GM12872 (cell line): Measurements from ENCODE around the gene COG2.

ENCODE experiments used
- TF ChIP-seq, protein P1 (sequence below): IDR thresholded peaks from 3 replicates; pipeline ENCODE4 v1.5.1; 2011; ENCODE audit warnings: low read depth, mild to moderate bottlenecking, low read length, moderate library complexity; ENCODE audit not compliant: insufficient read depth

Gene COG2

DNA sequence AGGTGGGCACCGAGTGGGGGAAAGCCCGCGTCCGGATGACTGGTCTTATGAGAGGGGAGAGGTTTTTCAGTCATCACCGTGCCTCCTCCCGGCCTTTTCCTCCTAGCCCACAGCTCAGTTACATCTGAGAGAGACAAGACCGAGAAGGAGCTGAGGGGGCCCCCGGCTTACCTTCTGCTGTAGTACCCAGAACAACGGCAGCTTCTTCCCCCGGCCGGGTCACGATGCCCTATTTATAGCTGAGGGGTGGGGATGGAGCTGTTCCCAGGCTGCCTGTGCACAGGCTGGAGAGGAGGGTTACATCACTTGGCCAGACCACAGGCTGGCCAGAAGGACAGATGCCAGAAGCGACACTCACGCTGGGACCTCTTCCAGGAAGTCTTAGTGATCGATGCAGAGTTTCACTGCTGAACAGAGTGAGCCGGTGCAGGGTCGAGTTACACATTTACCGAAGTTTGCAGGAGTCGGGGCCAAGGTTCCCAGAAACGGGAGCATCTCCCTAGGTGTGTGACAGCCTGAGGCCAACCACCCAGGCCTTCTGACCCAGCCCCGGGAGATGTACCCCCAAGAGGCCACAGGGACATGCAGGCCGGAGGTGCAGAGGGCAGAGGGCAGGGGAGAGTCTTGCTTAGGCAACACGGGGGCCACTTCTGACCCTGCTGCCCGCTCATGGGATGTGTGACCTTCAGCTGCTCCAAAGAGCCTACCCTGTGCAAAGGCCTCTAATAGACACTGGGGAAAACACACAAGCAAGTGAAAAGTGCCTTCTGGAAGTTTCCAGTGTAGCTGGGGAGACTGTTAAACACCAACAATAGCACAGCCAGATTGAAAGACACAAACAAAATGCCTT, 71.9 kb downstream of the COG2 start, which contains the start of gene AGT:
TSS of gene AGT (minus strand) at position 208 of the 850 bp plus-strand sequence. CDS start 3,299 bp downstream, outside the sequence.
- TF ChIP-seq, protein P1, sequence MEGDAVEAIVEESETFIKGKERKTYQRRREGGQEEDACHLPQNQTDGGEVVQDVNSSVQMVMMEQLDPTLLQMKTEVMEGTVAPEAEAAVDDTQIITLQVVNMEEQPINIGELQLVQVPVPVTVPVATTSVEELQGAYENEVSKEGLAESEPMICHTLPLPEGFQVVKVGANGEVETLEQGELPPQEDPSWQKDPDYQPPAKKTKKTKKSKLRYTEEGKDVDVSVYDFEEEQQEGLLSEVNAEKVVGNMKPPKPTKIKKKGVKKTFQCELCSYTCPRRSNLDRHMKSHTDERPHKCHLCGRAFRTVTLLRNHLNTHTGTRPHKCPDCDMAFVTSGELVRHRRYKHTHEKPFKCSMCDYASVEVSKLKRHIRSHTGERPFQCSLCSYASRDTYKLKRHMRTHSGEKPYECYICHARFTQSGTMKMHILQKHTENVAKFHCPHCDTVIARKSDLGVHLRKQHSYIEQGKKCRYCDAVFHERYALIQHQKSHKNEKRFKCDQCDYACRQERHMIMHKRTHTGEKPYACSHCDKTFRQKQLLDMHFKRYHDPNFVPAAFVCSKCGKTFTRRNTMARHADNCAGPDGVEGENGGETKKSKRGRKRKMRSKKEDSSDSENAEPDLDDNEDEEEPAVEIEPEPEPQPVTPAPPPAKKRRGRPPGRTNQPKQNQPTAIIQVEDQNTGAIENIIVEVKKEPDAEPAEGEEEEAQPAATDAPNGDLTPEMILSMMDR, result no peak

DNA sequence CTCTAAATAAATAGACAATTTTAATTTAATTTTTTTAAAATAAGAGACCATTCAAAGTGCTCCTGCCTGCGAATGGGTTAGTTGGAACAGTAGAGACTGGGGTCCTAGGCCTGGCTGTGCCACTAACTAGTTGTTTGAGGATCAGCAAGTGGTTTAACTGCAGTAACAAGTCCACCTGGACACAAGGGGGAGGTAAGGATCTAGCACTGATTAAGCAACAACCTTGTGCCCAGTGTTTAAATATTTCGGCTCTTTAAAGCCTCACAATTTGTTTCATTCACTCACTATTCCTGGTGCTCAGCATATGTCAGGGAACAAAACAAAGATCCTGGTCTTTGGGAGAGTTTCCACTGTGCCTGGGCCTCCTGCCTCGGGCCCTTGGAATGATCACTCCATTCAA, 73.2 kb downstream of the COG2 start:
- TF ChIP-seq, protein P1, result no peak

DNA sequence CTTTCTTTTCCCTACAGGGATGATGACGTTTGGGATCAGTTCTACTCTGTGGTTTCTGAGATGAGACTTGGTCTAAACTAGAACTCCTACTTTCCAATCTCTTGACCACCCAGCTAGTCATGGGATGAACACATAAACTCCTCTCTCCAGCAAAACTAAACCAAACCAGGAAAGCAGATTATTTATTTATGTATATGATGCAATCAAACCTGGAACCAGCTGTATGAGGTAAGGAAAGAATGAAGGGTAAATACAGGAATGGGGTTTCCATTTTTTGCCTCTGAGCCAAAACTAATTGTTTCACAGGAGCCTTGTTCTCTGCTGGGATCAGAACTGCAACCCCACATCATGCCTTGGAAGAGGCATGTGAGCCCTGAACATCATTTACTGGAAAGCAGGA, 75.0 kb downstream of the COG2 start:
- TF ChIP-seq, protein P1, result no peak

DNA sequence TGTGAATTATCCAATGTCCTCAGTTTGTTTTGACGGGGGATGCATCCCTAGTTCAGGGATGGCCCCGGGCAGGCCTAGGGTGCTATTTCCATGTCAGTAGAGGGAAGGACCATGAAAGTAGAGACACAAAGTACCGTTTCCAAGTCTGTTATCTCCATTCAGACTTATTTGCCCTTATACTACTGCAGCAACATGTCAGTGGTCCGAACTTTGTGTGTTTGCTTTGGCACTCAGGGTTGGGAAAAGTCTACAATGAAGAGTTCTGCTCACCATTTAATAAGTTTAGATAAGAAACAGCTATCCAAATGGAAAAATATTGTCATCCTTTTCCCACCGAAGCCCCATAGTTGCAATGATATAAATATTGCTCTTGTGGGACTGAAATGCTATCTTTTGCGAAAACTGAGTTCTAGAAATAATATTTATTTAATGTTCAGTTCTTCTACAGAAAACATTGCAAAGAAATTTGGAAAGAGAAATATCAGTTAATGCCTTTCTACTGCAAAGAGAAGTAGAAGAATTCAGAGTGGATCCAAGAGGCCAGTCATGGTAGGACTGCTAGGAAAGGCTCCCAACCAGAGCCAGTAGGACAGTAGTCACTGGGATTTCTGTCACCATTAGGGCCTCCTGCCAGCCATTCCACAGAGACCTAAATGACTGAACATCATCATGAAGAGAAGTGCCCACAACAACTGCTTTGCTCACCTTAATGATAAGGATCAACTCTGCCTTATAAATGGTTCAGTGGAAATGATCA, 83.2 kb downstream of the COG2 start:
- TF ChIP-seq, protein P1, result no peak

DNA sequence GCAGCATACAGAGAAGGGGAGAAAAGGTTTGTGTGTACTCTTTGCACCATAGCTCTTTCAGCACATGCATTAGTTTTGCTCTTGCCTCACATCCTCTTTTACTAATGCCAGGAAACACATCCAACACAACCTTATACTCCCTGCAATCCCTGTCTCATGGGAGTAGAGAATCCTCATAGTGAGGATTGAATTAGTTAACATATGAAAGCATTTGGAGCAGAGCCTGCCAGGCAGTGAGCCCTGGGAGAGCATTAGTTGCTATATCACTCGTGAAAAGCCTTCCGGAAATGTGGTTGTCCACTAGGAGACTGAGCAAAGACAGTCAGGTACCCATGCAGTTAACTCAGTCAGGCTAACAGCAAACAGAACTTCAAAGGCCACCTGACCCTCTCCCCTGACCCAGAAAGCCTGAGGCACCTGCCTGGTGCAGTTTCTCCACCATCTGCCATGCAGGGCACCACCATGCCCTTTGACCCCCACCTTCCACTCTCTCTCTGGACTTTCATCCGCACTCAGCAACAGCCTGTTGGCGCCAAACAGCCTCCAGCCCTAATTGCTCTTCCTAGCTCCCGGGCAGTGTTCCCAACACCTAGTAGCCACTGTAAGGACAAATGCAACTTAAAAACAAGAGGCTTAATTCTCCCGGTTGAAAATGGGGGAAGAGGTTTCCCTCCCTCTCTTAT, 86.6 kb downstream of the COG2 start:
- TF ChIP-seq, protein P1, result no peak

DNA sequence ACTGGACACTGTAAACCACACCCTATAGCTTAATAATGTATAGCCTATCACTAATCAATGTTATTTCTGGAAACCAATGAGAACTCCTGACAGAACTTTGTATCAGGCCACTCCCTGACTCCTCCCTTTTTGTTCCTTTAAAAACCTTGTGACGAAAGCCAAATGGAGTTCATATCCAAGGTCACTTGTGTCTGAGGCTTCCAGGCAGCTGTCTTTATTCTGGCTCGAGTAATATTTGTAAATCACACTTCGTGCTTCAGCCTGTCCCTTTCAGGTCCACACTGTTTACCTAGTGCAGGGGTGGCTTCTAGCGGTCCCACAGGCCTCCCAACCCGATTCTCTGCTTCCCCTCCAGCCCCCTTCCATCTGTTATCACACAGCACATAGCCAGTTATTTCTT, 88.7 kb downstream of the COG2 start:
- TF ChIP-seq, protein P1, result no peak

DNA sequence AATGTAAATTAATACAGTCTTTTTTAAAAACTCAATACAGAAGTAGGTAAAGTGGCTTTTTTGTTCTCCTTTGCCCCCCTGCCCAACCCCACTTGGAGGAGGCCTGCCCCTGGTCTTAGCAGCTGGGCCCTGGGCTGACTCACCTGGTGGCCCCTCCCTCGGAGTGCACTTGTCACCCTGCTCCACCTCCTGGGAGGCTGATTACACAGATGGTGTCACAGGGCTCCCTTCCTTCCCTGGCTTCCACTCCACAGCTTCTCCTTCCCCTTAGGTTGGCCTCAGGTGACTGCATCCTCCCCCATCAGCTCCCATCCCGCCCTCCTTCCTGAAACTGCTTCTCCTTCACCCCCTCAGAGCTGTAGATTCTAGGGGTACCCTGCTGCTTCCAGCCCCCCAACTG, 93.2 kb downstream of the COG2 start:
- TF ChIP-seq, protein P1, result no peak
